ENCODE data around the gene IL4I1. TPM values are rescaled to one million over a fixed set of nuclear protein-coding genes. Genes with fewer than 3 reads are reported as not detected.
A peak's percentile ranks its signal among the peaks of the same experiment; 100 is the strongest.

The IL4I1 gene
- total RNA-seq, 1 experiment from 2014 or later, result 1.3 TPM

DNA sequence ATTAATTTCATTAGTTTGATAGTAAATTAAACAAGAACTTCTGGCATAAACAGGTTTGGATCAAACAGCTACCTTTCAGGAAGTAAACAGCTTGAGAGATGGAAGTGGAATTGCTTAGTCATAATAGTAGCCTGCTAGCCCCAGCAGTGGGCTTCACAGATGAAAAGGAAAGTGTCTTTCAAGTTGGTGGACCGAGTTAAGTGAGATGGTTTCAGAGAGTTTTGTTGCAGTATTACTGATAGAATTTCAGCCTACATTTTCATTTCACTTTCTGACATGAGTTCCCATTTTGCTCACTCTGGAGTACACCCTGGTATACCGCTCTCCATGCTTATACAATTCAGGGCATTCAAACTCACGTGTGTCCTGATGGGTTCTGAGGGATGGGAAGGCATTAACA, 47.7 kb downstream of the IL4I1 start:
- TF ChIP-seq, protein P1, sequence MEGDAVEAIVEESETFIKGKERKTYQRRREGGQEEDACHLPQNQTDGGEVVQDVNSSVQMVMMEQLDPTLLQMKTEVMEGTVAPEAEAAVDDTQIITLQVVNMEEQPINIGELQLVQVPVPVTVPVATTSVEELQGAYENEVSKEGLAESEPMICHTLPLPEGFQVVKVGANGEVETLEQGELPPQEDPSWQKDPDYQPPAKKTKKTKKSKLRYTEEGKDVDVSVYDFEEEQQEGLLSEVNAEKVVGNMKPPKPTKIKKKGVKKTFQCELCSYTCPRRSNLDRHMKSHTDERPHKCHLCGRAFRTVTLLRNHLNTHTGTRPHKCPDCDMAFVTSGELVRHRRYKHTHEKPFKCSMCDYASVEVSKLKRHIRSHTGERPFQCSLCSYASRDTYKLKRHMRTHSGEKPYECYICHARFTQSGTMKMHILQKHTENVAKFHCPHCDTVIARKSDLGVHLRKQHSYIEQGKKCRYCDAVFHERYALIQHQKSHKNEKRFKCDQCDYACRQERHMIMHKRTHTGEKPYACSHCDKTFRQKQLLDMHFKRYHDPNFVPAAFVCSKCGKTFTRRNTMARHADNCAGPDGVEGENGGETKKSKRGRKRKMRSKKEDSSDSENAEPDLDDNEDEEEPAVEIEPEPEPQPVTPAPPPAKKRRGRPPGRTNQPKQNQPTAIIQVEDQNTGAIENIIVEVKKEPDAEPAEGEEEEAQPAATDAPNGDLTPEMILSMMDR (conservative IDR thresholded peaks at IDR 0.05; ENCODE audit: low read depth, low read length), result no peak
- TF ChIP-seq EZH2 (IDR thresholded peaks at IDR 0.05; ENCODE audit: borderline replicate concordance, low read depth, low read length, poor library complexity, severe bottlenecking), result no peak
- H3K4me1 ChIP-seq (ENCODE audit: insufficient read depth, low read length, poor library complexity, severe bottlenecking), result peaks cover 19% of the 10 kb centered on the region
- no peak overlapping the region for H3K27ac ChIP-seq (ENCODE audit: low read depth, low read length, poor library complexity, severe bottlenecking)
- no TSS peak for BruUV-seq (replicated peaks)
- DNase-seq (ENCODE audit: low spot score), result no peak
- intact Hi-C loops (cut with micrococcal nuclease; ENCODE audit: unreplicated experiment), result no loop called here
- H3K4me3 ChIP-seq (ENCODE audit: low read depth, low read length, poor library complexity, severe bottlenecking), result no peak overlapping the region
- no peaks in the 10 kb centered on the region for H3K27me3 ChIP-seq (replicated peaks; ENCODE audit: insufficient read depth, low read depth, low read length, poor library complexity)
- peaks cover 9% of the 10 kb centered on the region for H3K9me3 ChIP-seq (ENCODE audit: low read depth, low read length, poor library complexity, severe bottlenecking)
- H3K36me3 ChIP-seq (ENCODE audit: insufficient read depth, low read length, poor library complexity, severe bottlenecking), result peaks cover 6% of the 10 kb centered on the region
- ChIA-PET CTCF (interaction anchor here (0.6 kb wide), 1 partner anchor 172 kb away, joined by 4 read pairs; the partner anchor contains the start of gene PRMT1), POLR2A (ENCODE audit: low non-redundant PET) (no interaction called here)

DNA sequence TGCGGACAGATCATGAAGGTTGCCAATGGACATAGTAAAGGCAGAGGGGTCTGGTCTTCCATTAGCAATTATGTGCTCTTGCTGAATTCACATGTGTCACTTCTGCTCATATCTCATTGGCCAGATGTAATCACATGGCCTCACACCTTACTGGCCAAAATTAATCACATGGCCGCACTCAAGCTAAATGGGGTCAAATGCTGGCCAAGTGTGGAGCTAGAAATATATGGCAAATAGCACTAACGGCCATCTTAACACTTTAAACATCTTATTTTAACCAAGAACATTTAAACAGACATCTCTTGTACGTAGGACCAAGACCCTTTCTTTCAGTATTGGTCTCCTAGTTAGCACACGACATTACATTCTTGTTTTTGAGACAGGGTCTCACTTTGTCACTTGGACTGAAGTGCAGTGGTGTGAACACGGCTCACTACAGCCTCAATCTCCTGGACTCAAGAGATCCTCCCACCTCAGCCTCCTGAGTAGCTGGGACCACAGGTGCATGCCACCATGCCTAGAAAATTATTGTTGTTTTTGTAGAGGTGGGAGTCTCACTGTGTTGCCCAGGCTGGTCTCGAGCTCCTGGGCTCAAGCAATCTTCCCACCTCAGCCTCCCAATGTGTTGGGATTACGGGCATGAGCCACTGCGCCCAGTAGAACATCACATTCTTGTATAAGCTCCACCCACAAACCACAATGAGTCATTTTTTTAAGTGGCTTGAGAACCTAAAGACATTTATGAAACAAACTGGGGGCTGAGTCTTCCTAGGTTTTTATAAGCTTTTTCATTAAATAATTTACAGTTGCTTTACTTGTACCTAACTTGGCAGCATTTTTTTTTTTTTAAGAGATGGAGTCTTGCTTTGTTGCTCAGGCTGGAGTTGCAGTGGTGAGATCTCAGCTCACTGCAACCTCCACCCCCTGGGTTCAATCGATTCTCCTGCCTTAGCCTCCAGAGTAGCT, 48.7 kb downstream of the IL4I1 start:
- Histone ChIP-seq H3K27ac (ENCODE audit: low read depth, low read length, poor library complexity, severe bottlenecking) (no peak overlapping the region), H3K36me3 (ENCODE audit: insufficient read depth, low read length, poor library complexity, severe bottlenecking) (peaks cover 6% of the 10 kb centered on the region), H3K9me3 (ENCODE audit: low read depth, low read length, poor library complexity, severe bottlenecking) (peaks cover 9% of the 10 kb centered on the region), H3K4me3 (ENCODE audit: low read depth, low read length, poor library complexity, severe bottlenecking) (no peak overlapping the region), H3K27me3 (replicated peaks; ENCODE audit: insufficient read depth, low read depth, low read length, poor library complexity) (no peaks in the 10 kb centered on the region), H3K4me1 (ENCODE audit: insufficient read depth, low read length, poor library complexity, severe bottlenecking) (peaks cover 11% of the 10 kb centered on the region)
- TF ChIP-seq, protein P1 (conservative IDR thresholded peaks at IDR 0.05; ENCODE audit: low read depth, low read length), result no peak
- no peak for TF ChIP-seq EZH2 (IDR thresholded peaks at IDR 0.05; ENCODE audit: borderline replicate concordance, low read depth, low read length, poor library complexity, severe bottlenecking)
- POLR2A ChIA-PET (ENCODE audit: low non-redundant PET), result interaction anchor here (0.7 kb wide), 1 partner anchor 33 kb away, joined by 4 read pairs; no protein-coding TSS in a partner anchor
- intact Hi-C loops (cut with micrococcal nuclease; ENCODE audit: unreplicated experiment), result no loop called here
- peak; percentile 79 for DNase-seq (ENCODE audit: low spot score)
- CTCF ChIA-PET, result interaction anchor here (0.8 kb wide), 1 partner anchor 21 kb away, joined by 3 read pairs; no protein-coding TSS in a partner anchor
- no TSS peak for BruUV-seq (replicated peaks)

DNA sequence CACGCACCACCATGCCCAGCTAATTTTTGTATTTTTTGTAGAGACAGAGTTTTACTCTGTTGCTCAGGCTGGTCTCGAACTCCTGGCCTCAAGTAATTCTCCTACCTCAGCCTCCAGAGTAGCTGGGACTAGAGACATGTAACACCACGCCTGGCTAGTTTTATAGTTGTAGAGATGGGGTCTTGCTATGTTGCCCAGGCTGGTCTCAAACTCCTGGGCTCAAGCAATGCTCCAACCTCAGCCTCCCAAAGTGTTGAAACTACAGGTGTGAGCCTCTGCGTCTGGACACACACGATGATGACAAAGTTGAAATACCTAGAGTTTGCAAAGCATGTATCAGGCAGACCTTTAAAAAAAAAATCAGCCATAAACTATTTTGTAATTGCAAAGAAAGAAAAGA, 50.3 kb downstream of the IL4I1 start:
- Histone ChIP-seq H3K9me3 (ENCODE audit: low read depth, low read length, poor library complexity, severe bottlenecking) (peaks cover 9% of the 10 kb centered on the region), H3K27ac (ENCODE audit: low read depth, low read length, poor library complexity, severe bottlenecking) (no peak overlapping the region), H3K27me3 (replicated peaks; ENCODE audit: insufficient read depth, low read depth, low read length, poor library complexity) (no peaks in the 10 kb centered on the region), H3K4me1 (ENCODE audit: insufficient read depth, low read length, poor library complexity, severe bottlenecking) (peaks cover 5% of the 10 kb centered on the region), H3K36me3 (ENCODE audit: insufficient read depth, low read length, poor library complexity, severe bottlenecking) (peaks cover 6% of the 10 kb centered on the region), H3K4me3 (ENCODE audit: low read depth, low read length, poor library complexity, severe bottlenecking) (no peak overlapping the region)
- ChIA-PET CTCF (no interaction called here), POLR2A (ENCODE audit: low non-redundant PET) (no interaction called here)
- no TSS peak for BruUV-seq (replicated peaks)
- DNase-seq (ENCODE audit: low spot score), result no peak
- intact Hi-C loops (cut with micrococcal nuclease; ENCODE audit: unreplicated experiment), result no loop called here
- no peak for TF ChIP-seq EZH2 (IDR thresholded peaks at IDR 0.05; ENCODE audit: borderline replicate concordance, low read depth, low read length, poor library complexity, severe bottlenecking)
- TF ChIP-seq, protein P1 (conservative IDR thresholded peaks at IDR 0.05; ENCODE audit: low read depth, low read length), result no peak

All from A673 (cell line).